Gastrocnemius medialis (tissue), 4 donors: Measurements from ENCODE around the gene SPINK4. TPM values are rescaled to one million over a fixed set of nuclear protein-coding genes. Genes with fewer than 3 reads are reported as not detected.

Source experiments
- ATAC-seq, 2 donors: fragments of 150-250 bp; one replicate each; pipeline ENCODE4 v1.9.1; 2016
- DNase-seq, 2 donors: peaks; one replicate each; pipeline ENCODE4 v3.0.0-alpha.2; 2019
- H3K27ac ChIP-seq, 4 donors: fragments of 200-600 bp; sonication (generic); 1 replicate in 1 of 4; 2 replicates in 3 of 4; pipeline ENCODE4 v1.5.1; 2016 to 2018; ENCODE audit warnings: mild to moderate bottlenecking in 2 of 4, moderate library complexity in 1 of 4
- H3K27me3 ChIP-seq, 3 donors: fragments of 200-600 bp; sonication (generic) in 2 of 3; 1 replicate in 1 of 3; 2 replicates in 2 of 3; pipeline versions ENCODE4 v1.5.1 to v1.6.0; 2016 to 2019; ENCODE audit warnings: mild to moderate bottlenecking in 1 of 3, moderate library complexity in 1 of 3
- H3K36me3 ChIP-seq, 2 donors: fragments of 200-600 bp; sonication (generic) in 1 of 2; one replicate each; pipeline ENCODE4 v1.5.1; 2017 to 2018
- H3K4me1 ChIP-seq, 2 donors: fragments of 200-600 bp; sonication (generic) in 1 of 2; one replicate each; pipeline ENCODE4 v1.5.1; 2016 to 2017; ENCODE audit warnings: mild to moderate bottlenecking in 2 of 2
- H3K4me3 ChIP-seq, 4 donors: fragments of 200-600 bp; sonication (generic) in 3 of 4; 1 replicate in 1 of 4; 2 replicates in 3 of 4; pipeline ENCODE4 v1.5.1; 2016 to 2019; ENCODE audit warnings: mild to moderate bottlenecking in 2 of 4
- H3K9me3 ChIP-seq, 3 donors: fragments of 200-600 bp; sonication (generic) in 2 of 3; 1 replicate in 1 of 3; 2 replicates in 2 of 3; pipeline ENCODE4 v1.5.1; 2016 to 2019
- POLR2A ChIP-seq, 2 donors: fragments of 450-650 bp; IDR thresholded peaks; one replicate each; pipeline ENCODE4 v1.6.1; 2017; ENCODE audit warnings: antibody characterized with exemption in 2 of 2, mild to moderate bottlenecking in 2 of 2, moderate library complexity in 2 of 2
- in situ Hi-C, 4 donors: fragments of 200-750 bp; cut with MboI; loops; one replicate each; pipeline versions ENCODE4 v1.15.0 to v1.8.0; 2017; ENCODE audit warnings: low sequenced_read_pairs in 4 of 4
- intact Hi-C: fragments of 100-400 bp; cut with DNase I; formaldehyde crosslinking; loops from one replicate; pipeline ENCODE4 v1.15.1; 2023; ENCODE audit warnings: low total_unique reads
- total RNA-seq, 4 donors: library from RNA; depleted of rRNA; stranded (reverse); fragments of >200 nt; gene quantifications; one replicate each; pipeline versions ENCODE4 v1.1.0 to v1.2.3, GENCODE V29; 2016
- TF ChIP-seq, protein P1 (sequence below), 5 experiments: fragments of 450-650 bp in 3 of 5; fragments of 200-600 bp in 2 of 5; sonication (generic) in 2 of 5; IDR thresholded peaks in 4 of 5; conservative IDR thresholded peaks in 1 of 5; 1 replicate in 4 of 5; 2 replicates in 1 of 5; pipeline ENCODE4 v1.5.1; 2016 to 2019; ENCODE audit warnings: antibody characterized with exemption in 5 of 5, mild to moderate bottlenecking in 3 of 5, moderate library complexity in 3 of 5

The SPINK4 gene
- total RNA-seq, 4 donors from 2014 or later, result not detected

- intact Hi-C loops (loop anchor here (5.0 kb wide), 1 partner anchor 34 kb away; no protein-coding TSS in a partner anchor), in situ Hi-C loops (loop anchor here in 1 of 4 donors (10.0 kb wide), 1 partner anchor 47 kb away; no protein-coding TSS in a partner anchor)
- Histone ChIP-seq H3K27ac (no peak overlapping the region), H3K27me3 (no peaks in the 10 kb centered on the region), H3K4me3 (no peak overlapping the region), H3K4me1 (peaks cover 4 to 7% of the 10 kb centered on the region in 2 donors), H3K9me3 (no peaks in the 10 kb centered on the region), H3K36me3 (no peaks in the 10 kb centered on the region)
- ATAC-seq (no peak), DNase-seq (no peak)
- TF ChIP-seq POLR2A (IDR thresholded peaks at IDR 0.05), result no peak
- TF ChIP-seq, protein P1, sequence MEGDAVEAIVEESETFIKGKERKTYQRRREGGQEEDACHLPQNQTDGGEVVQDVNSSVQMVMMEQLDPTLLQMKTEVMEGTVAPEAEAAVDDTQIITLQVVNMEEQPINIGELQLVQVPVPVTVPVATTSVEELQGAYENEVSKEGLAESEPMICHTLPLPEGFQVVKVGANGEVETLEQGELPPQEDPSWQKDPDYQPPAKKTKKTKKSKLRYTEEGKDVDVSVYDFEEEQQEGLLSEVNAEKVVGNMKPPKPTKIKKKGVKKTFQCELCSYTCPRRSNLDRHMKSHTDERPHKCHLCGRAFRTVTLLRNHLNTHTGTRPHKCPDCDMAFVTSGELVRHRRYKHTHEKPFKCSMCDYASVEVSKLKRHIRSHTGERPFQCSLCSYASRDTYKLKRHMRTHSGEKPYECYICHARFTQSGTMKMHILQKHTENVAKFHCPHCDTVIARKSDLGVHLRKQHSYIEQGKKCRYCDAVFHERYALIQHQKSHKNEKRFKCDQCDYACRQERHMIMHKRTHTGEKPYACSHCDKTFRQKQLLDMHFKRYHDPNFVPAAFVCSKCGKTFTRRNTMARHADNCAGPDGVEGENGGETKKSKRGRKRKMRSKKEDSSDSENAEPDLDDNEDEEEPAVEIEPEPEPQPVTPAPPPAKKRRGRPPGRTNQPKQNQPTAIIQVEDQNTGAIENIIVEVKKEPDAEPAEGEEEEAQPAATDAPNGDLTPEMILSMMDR (IDR thresholded peaks at IDR 0.05 in 4 of 5, conservative IDR thresholded peaks at IDR 0.05 in 1 of 5), result no peak
Observed at GRCh38 chr9:33221568-33221884, 18.4 kb upstream of the SPINK4 start.

DNA sequence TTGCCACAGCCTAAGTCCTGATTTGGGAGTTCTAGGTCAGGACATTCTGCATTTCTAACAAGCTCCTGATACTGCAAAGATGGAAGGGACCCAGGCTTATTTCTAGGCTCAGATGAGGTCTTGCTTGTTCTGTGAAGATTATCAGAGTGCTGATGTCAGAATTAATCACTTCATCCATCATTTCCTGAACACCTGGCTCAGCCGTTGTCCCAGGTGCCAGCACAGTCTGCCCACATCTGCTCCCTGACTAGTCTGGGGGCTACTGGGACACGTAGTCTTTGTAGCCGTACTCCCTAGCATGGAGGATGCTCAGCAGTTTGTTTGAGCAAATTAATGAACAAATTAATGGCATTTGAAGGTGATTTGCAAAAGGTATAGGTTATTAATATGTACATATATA lies 17.9 kb upstream of the SPINK4 start:
- H3K27me3 ChIP-seq, result no peaks in the 10 kb centered on the region
- ATAC-seq (no peak), DNase-seq (no peak)
- H3K9me3 ChIP-seq, result no peaks in the 10 kb centered on the region
- intact Hi-C loops, result loop anchor here (1.0 to 5.0 kb wide), 2 partner anchors 35 to 136 kb away; no protein-coding TSS in a partner anchor
- H3K4me3 ChIP-seq, result no peak overlapping the region
- no peak overlapping the region for H3K27ac ChIP-seq
- H3K36me3 ChIP-seq, result no peaks in the 10 kb centered on the region
- no peak for TF ChIP-seq POLR2A (IDR thresholded peaks at IDR 0.05)
- TF ChIP-seq, protein P1 (IDR thresholded peaks at IDR 0.05 in 4 of 5, conservative IDR thresholded peaks at IDR 0.05 in 1 of 5), result no peak
- H3K4me1 ChIP-seq, result peaks cover 4 to 7% of the 10 kb centered on the region in 2 donors
- in situ Hi-C loops, result loop anchor here in 1 of 4 donors (10.0 kb wide), 1 partner anchor 47 kb away; no protein-coding TSS in a partner anchor

GRCh38 chr9:33223696-33224095 lies 16.3 kb upstream of the SPINK4 start:
- in situ Hi-C loops, result loop anchor here in 1 of 4 donors (10.0 kb wide), 1 partner anchor 49 kb away; no protein-coding TSS in a partner anchor
- intact Hi-C loops, result loop anchor here (2.0 to 5.0 kb wide), 2 partner anchors 36 to 53 kb away; no protein-coding TSS in a partner anchor
- no peak for DNase-seq
- no peaks in the 10 kb centered on the region for H3K36me3 ChIP-seq
- H3K4me1 ChIP-seq, result peaks cover 4 to 7% of the 10 kb centered on the region in 2 donors
- H3K9me3 ChIP-seq, result no peaks in the 10 kb centered on the region
- H3K27ac ChIP-seq, result no peak overlapping the region
- H3K4me3 ChIP-seq, result no peak overlapping the region
- ATAC-seq, result no peak
- TF ChIP-seq, protein P1 (IDR thresholded peaks at IDR 0.05 in 4 of 5, conservative IDR thresholded peaks at IDR 0.05 in 1 of 5), result no peak
- TF ChIP-seq POLR2A (IDR thresholded peaks at IDR 0.05), result no peak
- H3K27me3 ChIP-seq, result no peaks in the 10 kb centered on the region

- in situ Hi-C loops (loop anchor here (5.0 to 10.0 kb wide), 2 partner anchors 51 to 143 kb away; no protein-coding TSS in a partner anchor), intact Hi-C loops (loop anchor here (1.0 to 5.0 kb wide), 3 partner anchors 55 to 144 kb away; no protein-coding TSS in a partner anchor)
- H3K27ac ChIP-seq, result no peak overlapping the region
- no peak for TF ChIP-seq POLR2A (IDR thresholded peaks at IDR 0.05)
- TF ChIP-seq, protein P1 (IDR thresholded peaks at IDR 0.05 in 4 of 5, conservative IDR thresholded peaks at IDR 0.05 in 1 of 5), result peak; percentile 79 to 88 (median 82)
- H3K36me3 ChIP-seq, result no peaks in the 10 kb centered on the region
- no peak overlapping the region for H3K4me3 ChIP-seq
- H3K4me1 ChIP-seq, result peaks cover 4 to 7% of the 10 kb centered on the region in 2 donors
- DNase-seq, result peak; percentile 23 to 50
- H3K27me3 ChIP-seq, result no peaks in the 10 kb centered on the region
- ATAC-seq, result peak; percentile 77 to 82
- H3K9me3 ChIP-seq, result no peaks in the 10 kb centered on the region
Observed at GRCh38 chr9:33225319-33226147, 14.4 kb upstream of the SPINK4 start.
